Right lobe of liver (tissue), 4 donors: ENCODE data around the gene BCAS2.

Source experiments
- CTCF ChIP-seq, 4 donors: fragments of 200-600 bp in 3 of 4; fragments of 450-650 bp in 1 of 4; IDR thresholded peaks; one replicate each; pipeline versions ENCODE4 v1.5.1 to v1.8.0; 2016 to 2022; ENCODE audit warnings: antibody characterized with exemption in 4 of 4, mild to moderate bottlenecking in 2 of 4
- POLR2A ChIP-seq: fragments of 450-650 bp; IDR thresholded peaks from one replicate; pipeline ENCODE4 v1.6.1; 2017; ENCODE audit warnings: antibody characterized with exemption, mild to moderate bottlenecking
- donor health status: DM: no; HTN: no; CAD: no.
- donor health status: DM: no; HTN: no; CAD: no.
- donor health status: DM: no; HTN: yes; CAD: no.

DNA sequence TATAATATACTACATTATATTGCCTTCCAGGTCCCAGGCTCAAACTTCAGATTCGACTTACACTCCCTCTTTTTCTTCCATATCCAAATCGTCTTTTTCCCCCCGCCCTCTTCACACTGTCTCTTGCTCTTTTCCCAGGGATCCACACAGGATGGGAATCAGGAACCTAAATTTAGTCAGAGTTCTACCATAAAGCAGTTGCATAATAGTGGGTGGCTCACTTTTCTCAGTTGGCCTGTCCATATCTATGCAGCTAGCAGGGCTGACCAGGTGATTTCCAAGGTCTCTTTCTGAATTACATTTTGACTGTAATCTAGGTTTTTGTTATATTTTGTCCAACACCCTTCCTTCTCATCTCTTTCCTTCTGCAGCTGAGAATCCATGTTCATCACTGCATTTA, 7.7 kb upstream of the BCAS2 start:
- TF ChIP-seq CTCF (IDR thresholded peaks at IDR 0.05) (no peak), POLR2A (no peak)
